ENCODE data around the gene NBL1.
A peak's percentile ranks its signal among the peaks of the same experiment; 100 is the strongest.

Gene NBL1

GRCh38 chr1:19703280-19703679 lies 59.2 kb downstream of the NBL1 start:
- DNase-seq (ENCODE audit: low read depth), result no peak

GRCh38 chr1:19704247-19705113 lies 60.4 kb downstream of the NBL1 start:
- DNase-seq (ENCODE audit: low read depth), result peak; percentile 45

- no peak for DNase-seq (ENCODE audit: low read depth)
These were observed 61.4 kb downstream of the NBL1 start for GRCh38 chr1:19705464-19705863.

GRCh38 chr1:19706136-19706535 lies 62.0 kb downstream of the NBL1 start:
- DNase-seq (ENCODE audit: low read depth), result no peak
